DMS 273 (cell line): ENCODE measurements around the gene JUP.

Experiments used
- DNase-seq: peaks from one replicate; lab custom pipeline; 2025; ENCODE audit not compliant: unreplicated experiment; lab: John Stamatoyannopoulos, UW

JUP gene

GRCh38 chr17:41760878-41761277 is 25.6 kb downstream of the JUP start:
- no peak for DNase-seq

GRCh38 chr17:41758601-41759000 is 27.9 kb downstream of the JUP start:
- DNase-seq: no peak

GRCh38 chr17:41754066-41754465 is 32.4 kb downstream of the JUP start:
- no peak for DNase-seq

- no peak for DNase-seq
Measured at GRCh38 chr17:41751288-41751687, 35.2 kb downstream of the JUP start.

- peak; percentile 70 for DNase-seq
Measured at GRCh38 chr17:41750862-41751261, 35.6 kb downstream of the JUP start.

GRCh38 chr17:41748275-41748674 is 38.2 kb downstream of the JUP start:
- no peak for DNase-seq

GRCh38 chr17:41741709-41742108 is 44.8 kb downstream of the JUP start:
- DNase-seq: no peak

- no peak for DNase-seq
Measured at GRCh38 chr17:41740506-41740905, 46.0 kb downstream of the JUP start.

- DNase-seq: no peak
Measured at GRCh38 chr17:41739661-41740352, 46.7 kb downstream of the JUP start.

- DNase-seq: no peak
Measured at GRCh38 chr17:41738801-41739112, 47.8 kb downstream of the JUP start.

GRCh38 chr17:41738077-41738800 is 48.3 kb downstream of the JUP start:
- DNase-seq: peak; percentile 92

GRCh38 chr17:41737680-41738023 is 48.9 kb downstream of the JUP start:
- DNase-seq: no peak

- DNase-seq: no peak
Measured at GRCh38 chr17:41736983-41737679, 49.4 kb downstream of the JUP start.

GRCh38 chr17:41735744-41736143 is 50.8 kb downstream of the JUP start:
- DNase-seq: no peak

GRCh38 chr17:41734949-41735313 is 51.6 kb downstream of the JUP start:
- no peak for DNase-seq

GRCh38 chr17:41734139-41734948 is 52.2 kb downstream of the JUP start, which contains the start of gene HAP1:
Gene HAP1, minus strand, starts transcription at chr17:41734643. Its CDS starts 9 bp downstream, at chr17:41734634.
- peak; percentile 80 for DNase-seq

- DNase-seq: no peak
Measured at GRCh38 chr17:41733348-41734138, 53.0 kb downstream of the JUP start.

GRCh38 chr17:41731836-41732235 is 54.7 kb downstream of the JUP start:
- no peak for DNase-seq

GRCh38 chr17:41730479-41730878 is 56.0 kb downstream of the JUP start:
- peak; percentile 29 for DNase-seq

- no peak for DNase-seq
Measured at GRCh38 chr17:41728056-41728455, 58.5 kb downstream of the JUP start.

- DNase-seq: no peak
Measured at GRCh38 chr17:41725134-41725533, 61.4 kb downstream of the JUP start.
